ENCODE measurements around the gene KRT35.

The KRT35 gene

DNA sequence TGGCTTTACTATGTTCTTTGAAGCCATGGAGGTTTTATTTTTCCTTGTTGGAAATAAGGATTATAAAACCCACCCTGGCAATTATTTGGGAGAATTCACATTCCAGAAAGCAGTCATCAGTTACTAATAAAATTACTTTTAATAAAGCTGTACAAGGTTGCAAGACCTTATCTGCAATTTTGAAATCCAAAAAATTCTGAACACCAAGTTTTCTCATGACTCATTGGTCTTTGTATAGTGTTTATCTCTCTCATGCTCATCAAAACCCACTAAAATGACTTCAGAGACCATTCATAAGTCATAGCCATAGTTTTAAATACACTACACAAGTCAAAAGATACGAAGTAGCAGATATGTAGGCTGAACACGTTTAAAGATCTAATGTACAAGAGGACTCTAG lies 34.1 kb downstream of the KRT35 start:
- Histone ChIP-seq H3K27me3 (ENCODE audit: control insufficient read depth, insufficient read depth, low read length) (no peaks in the 10 kb centered on the region), H3K4me1 (ENCODE audit: control insufficient read depth, insufficient read depth, low read length) (peaks cover 3% of the 10 kb centered on the region; the same call in 1 of the 2 replicates), H3K4me3 (ENCODE audit: low read depth, low read length) (no peak overlapping the region), H3K36me3 (ENCODE audit: control insufficient read depth, insufficient read depth, low read length) (no peaks in the 10 kb centered on the region), H3K9me3 (ENCODE audit: control insufficient read depth, insufficient read depth, low read length) (no peaks in the 10 kb centered on the region), H3K9ac (ENCODE audit: low read depth, low read length) (no peak overlapping the region), H3K27ac (ENCODE audit: low read depth, low read length) (no peak overlapping the region)

DNA sequence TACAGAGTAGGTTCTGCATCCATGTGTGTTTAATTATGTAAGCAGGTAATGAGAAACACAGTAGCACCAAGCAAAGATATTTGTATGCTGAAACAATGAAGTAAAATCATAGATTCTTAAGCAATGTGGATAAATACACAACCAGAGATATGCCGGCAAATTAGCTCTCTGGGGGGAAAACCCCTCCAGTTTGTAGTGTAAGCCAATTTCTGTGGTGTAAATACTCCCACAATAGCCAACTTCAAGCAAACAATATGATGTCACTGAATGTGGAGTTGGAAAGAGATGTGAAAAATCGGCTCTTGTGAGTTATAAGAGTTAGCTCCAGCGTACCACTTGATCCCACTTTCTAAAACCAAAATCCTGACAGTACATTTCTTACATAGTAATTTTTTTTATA lies 36.3 kb downstream of the KRT35 start:
- Histone ChIP-seq H3K4me3 (ENCODE audit: low read depth, low read length) (no peak overlapping the region), H3K27ac (ENCODE audit: low read depth, low read length) (no peak overlapping the region), H3K9ac (ENCODE audit: low read depth, low read length) (no peak overlapping the region), H3K4me1 (ENCODE audit: control insufficient read depth, insufficient read depth, low read length) (peaks cover 3% of the 10 kb centered on the region; the same call in 1 of the 2 replicates), H3K27me3 (ENCODE audit: control insufficient read depth, insufficient read depth, low read length) (no peaks in the 10 kb centered on the region), H3K9me3 (ENCODE audit: control insufficient read depth, insufficient read depth, low read length) (no peaks in the 10 kb centered on the region), H3K36me3 (ENCODE audit: control insufficient read depth, insufficient read depth, low read length) (no peaks in the 10 kb centered on the region)

DNA sequence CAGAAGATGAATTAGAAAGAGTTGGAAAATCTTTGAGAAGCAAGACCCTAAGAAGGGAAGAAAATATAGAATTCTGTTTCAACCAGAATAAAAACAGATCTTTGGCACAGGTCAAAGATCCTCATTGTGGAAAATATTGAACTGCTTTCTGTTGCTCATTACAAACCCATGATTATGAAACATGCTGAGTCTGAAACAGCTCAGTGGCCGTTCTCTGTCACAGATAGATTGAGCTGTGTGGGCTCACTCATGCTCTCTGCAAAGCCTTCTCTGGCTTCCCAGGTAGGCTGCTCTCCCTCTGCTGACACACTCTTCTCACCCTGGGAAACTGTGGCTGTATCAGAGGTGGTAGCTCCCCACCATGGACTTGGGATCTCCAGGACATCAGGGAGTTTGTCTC lies 36.8 kb downstream of the KRT35 start:
- H3K9ac ChIP-seq (ENCODE audit: low read depth, low read length), result no peak overlapping the region

DNA sequence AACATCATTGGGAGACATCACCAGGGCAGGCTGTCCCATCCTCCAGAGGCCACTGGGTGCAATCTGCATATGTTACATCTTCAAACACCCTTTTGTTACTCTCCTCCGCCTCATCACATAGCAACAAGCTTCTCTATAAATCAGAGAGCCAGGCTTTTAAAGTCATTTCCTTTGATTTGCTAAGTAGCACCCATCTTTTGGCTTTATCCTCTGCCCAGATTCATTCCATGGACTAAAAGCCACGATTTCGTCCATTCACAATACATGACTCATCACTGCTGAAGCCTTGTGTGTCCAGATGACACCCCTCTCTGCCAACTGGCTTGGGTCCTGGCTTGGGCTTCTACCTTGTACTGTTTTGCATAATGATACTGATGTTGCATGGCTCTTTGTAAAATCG lies 38.2 kb downstream of the KRT35 start:
- Histone ChIP-seq H3K27me3 (ENCODE audit: control insufficient read depth, insufficient read depth, low read length) (no peaks in the 10 kb centered on the region), H3K9me3 (ENCODE audit: control insufficient read depth, insufficient read depth, low read length) (no peaks in the 10 kb centered on the region), H3K36me3 (ENCODE audit: control insufficient read depth, insufficient read depth, low read length) (no peaks in the 10 kb centered on the region), H3K27ac (ENCODE audit: low read depth, low read length) (no peak overlapping the region), H3K4me1 (ENCODE audit: control insufficient read depth, insufficient read depth, low read length) (peaks cover 3% of the 10 kb centered on the region; the same call in 1 of the 2 replicates), H3K4me3 (ENCODE audit: low read depth, low read length) (no peak overlapping the region), H3K9ac (ENCODE audit: low read depth, low read length) (no peak overlapping the region)

More for the DNA sequence above, 36.8 kb downstream of the KRT35 start:
- H3K4me1 ChIP-seq (ENCODE audit: control insufficient read depth, insufficient read depth, low read length), result peaks cover 3% of the 10 kb centered on the region; the same call in 1 of the 2 replicates
- no peaks in the 10 kb centered on the region for H3K36me3 ChIP-seq (ENCODE audit: control insufficient read depth, insufficient read depth, low read length)
- H3K4me3 ChIP-seq (ENCODE audit: low read depth, low read length), result no peak overlapping the region
- no peak overlapping the region for H3K27ac ChIP-seq (ENCODE audit: low read depth, low read length)
- H3K27me3 ChIP-seq (ENCODE audit: control insufficient read depth, insufficient read depth, low read length), result no peaks in the 10 kb centered on the region
- no peaks in the 10 kb centered on the region for H3K9me3 ChIP-seq (ENCODE audit: control insufficient read depth, insufficient read depth, low read length)

DNA sequence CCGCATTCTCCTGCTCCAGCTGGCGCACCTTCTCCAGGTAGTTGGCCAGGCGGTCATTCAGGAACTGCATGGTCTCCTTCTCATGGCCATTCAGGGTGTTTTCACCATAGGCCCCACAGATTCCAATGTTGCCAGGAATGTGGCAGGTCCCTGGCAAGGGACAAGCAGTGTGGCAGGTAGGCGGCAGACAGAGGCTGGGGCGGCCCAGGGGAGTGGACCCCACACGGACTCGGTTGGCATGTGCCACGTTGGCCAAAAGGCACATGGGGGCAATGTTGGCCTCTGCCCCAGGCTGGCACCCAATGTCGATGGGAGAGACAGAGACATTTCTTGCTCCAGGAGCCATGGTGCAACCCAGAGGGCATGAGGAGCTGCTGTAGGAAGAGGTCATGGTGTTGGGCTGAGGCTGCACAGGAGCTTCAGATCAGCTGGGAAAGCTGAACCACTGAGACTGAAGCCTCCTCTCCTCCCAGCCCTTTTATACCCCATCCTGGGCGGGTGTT lies 40.4 kb downstream of the KRT35 start, which contains the start of gene KRT38:
KRT38 (minus strand) TSS at position 453 of the 503 bp plus-strand sequence; CDS start at position 391, 62 bp downstream.
- Histone ChIP-seq H3K27me3 (ENCODE audit: control insufficient read depth, insufficient read depth, low read length) (no peaks in the 10 kb centered on the region), H3K36me3 (ENCODE audit: control insufficient read depth, insufficient read depth, low read length) (no peaks in the 10 kb centered on the region), H3K4me3 (ENCODE audit: low read depth, low read length) (no peak within 1 kb of the TSS), H3K9ac (ENCODE audit: low read depth, low read length) (no peak within 1 kb of the TSS), H3K27ac (ENCODE audit: low read depth, low read length) (no peak within 1 kb of the TSS), H3K9me3 (ENCODE audit: control insufficient read depth, insufficient read depth, low read length) (no peaks in the 10 kb centered on the region), H3K4me1 (ENCODE audit: control insufficient read depth, insufficient read depth, low read length) (peaks cover 3% of the 10 kb centered on the region; the same call in 1 of the 2 replicates)

DNA sequence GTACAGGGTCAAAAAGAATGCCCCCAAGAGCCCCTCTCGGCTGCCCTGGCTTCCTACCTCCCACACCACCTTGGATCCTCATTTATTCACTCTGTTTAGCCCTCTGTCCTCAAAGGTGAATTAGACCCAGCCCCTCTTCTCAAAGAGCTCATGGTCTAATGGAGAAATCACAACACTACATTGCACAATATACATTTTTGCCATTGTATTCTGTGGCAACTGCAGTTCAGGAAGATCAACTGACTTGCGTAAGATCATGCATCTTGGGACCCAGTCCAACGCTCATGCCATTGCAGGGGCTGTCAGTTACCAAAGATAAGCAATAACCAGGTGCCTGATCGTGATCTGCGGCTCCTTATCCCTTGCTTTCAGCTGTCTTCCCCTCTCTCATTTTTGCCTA lies 41.6 kb downstream of the KRT35 start:
- no peaks in the 10 kb centered on the region for H3K36me3 ChIP-seq (ENCODE audit: control insufficient read depth, insufficient read depth, low read length)
- no peak overlapping the region for H3K9ac ChIP-seq (ENCODE audit: low read depth, low read length)

DNA sequence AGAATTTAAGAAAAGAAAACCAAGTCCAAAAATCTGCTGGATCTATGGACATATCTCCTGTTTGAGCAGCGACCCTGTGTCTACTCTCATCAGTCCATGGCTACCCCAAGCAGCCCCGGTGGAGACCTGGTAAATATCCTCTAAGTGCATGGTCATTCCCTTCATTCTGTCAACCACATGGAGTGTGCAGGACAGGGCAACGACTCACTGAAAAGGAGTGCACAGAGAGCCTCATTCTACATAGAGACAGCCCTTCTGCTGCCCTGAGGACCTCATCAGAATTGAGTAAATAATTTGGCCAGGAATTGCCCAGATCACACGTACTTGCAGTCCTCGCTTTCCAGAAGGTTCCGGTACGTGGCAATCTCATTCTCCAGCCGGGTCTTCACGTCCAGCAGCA lies 43.2 kb downstream of the KRT35 start:
- Histone ChIP-seq H3K9me3 (ENCODE audit: control insufficient read depth, insufficient read depth, low read length) (no peaks in the 10 kb centered on the region), H3K27ac (ENCODE audit: low read depth, low read length) (no peak overlapping the region), H3K36me3 (ENCODE audit: control insufficient read depth, insufficient read depth, low read length) (no peaks in the 10 kb centered on the region), H3K4me1 (ENCODE audit: control insufficient read depth, insufficient read depth, low read length) (peaks cover 1% of the 10 kb centered on the region; the same call in 1 of the 2 replicates), H3K4me3 (ENCODE audit: low read depth, low read length) (no peak overlapping the region), H3K9ac (ENCODE audit: low read depth, low read length) (no peak overlapping the region), H3K27me3 (ENCODE audit: control insufficient read depth, insufficient read depth, low read length) (no peaks in the 10 kb centered on the region)

More for the DNA sequence above, 41.6 kb downstream of the KRT35 start:
- H3K4me3 ChIP-seq (ENCODE audit: low read depth, low read length), result no peak overlapping the region
- peaks cover 3% of the 10 kb centered on the region; the same call in 1 of the 2 replicates for H3K4me1 ChIP-seq (ENCODE audit: control insufficient read depth, insufficient read depth, low read length)
- no peak overlapping the region for H3K27ac ChIP-seq (ENCODE audit: low read depth, low read length)
- H3K27me3 ChIP-seq (ENCODE audit: control insufficient read depth, insufficient read depth, low read length), result no peaks in the 10 kb centered on the region
- H3K9me3 ChIP-seq (ENCODE audit: control insufficient read depth, insufficient read depth, low read length), result no peaks in the 10 kb centered on the region

DNA sequence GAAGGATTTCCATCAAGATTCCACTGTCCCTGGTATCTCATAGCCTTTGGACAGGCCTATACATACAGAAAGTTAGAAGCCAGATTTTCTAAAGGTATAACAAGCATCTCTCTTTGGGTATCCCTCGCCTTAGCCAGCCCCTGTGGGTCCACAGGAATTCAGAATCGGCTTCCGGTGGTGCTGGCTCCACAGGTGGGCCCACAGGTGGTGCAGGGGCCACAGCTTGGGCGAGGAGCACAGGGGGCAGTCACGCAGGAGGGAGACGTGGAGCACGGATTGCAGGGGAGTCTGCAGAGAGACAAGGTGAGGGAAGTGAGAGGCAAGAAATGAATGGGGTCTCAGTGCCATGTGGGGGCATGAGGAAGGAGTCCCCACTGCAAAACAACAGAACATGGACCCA lies 43.7 kb downstream of the KRT35 start:
- H3K9ac ChIP-seq (ENCODE audit: low read depth, low read length), result no peak overlapping the region
- H3K27ac ChIP-seq (ENCODE audit: low read depth, low read length), result no peak overlapping the region
- H3K27me3 ChIP-seq (ENCODE audit: control insufficient read depth, insufficient read depth, low read length), result no peaks in the 10 kb centered on the region
- no peaks in the 10 kb centered on the region for H3K36me3 ChIP-seq (ENCODE audit: control insufficient read depth, insufficient read depth, low read length)
- no peaks in the 10 kb centered on the region for H3K4me1 ChIP-seq (ENCODE audit: control insufficient read depth, insufficient read depth, low read length)
- no peaks in the 10 kb centered on the region for H3K9me3 ChIP-seq (ENCODE audit: control insufficient read depth, insufficient read depth, low read length)
- no peak overlapping the region for H3K4me3 ChIP-seq (ENCODE audit: low read depth, low read length)

DNA sequence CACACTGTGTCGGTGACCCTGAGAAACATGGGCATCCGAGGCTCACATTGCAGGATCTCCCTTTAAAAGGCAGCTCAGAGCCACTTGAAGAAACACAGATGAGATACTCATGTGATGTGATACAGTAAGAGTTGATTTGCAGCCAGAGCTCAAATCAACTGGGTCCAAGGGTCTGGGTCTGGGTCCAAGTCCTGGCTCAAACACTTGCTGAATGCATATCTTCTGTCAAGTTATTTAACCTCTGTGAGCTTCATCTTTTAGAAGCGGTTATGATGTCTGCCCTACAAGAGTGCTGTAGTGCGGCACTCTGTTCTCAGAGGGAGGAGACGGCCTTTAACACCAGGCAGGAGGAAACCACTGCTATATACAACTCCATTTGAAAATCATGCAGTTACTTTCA lies 46.5 kb downstream of the KRT35 start:
- Histone ChIP-seq H3K27me3 (ENCODE audit: control insufficient read depth, insufficient read depth, low read length) (no peaks in the 10 kb centered on the region), H3K9me3 (ENCODE audit: control insufficient read depth, insufficient read depth, low read length) (no peaks in the 10 kb centered on the region), H3K27ac (ENCODE audit: low read depth, low read length) (no peak overlapping the region), H3K4me1 (ENCODE audit: control insufficient read depth, insufficient read depth, low read length) (no peaks in the 10 kb centered on the region), H3K36me3 (ENCODE audit: control insufficient read depth, insufficient read depth, low read length) (no peaks in the 10 kb centered on the region), H3K9ac (ENCODE audit: low read depth, low read length) (no peak overlapping the region), H3K4me3 (ENCODE audit: low read depth, low read length) (no peak overlapping the region)

DNA sequence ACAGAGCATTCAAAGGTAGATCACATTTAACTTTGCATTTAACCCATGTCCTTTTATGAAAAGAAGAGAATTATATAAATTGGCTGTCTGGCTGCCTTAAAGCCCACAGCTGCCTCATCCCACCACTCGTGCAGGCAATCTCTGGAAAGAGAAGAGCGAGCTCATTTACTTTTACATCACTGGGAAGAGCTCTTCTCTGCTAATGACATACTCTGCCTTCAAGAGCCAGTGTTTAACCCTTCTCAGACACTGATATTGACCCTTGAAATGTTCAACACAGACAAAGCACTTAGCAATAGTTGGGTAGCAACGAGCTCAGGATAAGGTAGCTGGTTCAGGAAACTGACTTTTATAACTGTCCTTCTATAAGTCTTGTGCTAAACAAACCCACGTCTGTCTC lies 46.9 kb downstream of the KRT35 start:
- no peaks in the 10 kb centered on the region for H3K9me3 ChIP-seq (ENCODE audit: control insufficient read depth, insufficient read depth, low read length)
- H3K4me3 ChIP-seq (ENCODE audit: low read depth, low read length), result no peak overlapping the region
- no peak overlapping the region for H3K27ac ChIP-seq (ENCODE audit: low read depth, low read length)
- H3K4me1 ChIP-seq (ENCODE audit: control insufficient read depth, insufficient read depth, low read length), result no peaks in the 10 kb centered on the region
- no peaks in the 10 kb centered on the region for H3K27me3 ChIP-seq (ENCODE audit: control insufficient read depth, insufficient read depth, low read length)
- H3K36me3 ChIP-seq (ENCODE audit: control insufficient read depth, insufficient read depth, low read length), result no peaks in the 10 kb centered on the region
- H3K9ac ChIP-seq (ENCODE audit: low read depth, low read length), result no peak overlapping the region

DNA sequence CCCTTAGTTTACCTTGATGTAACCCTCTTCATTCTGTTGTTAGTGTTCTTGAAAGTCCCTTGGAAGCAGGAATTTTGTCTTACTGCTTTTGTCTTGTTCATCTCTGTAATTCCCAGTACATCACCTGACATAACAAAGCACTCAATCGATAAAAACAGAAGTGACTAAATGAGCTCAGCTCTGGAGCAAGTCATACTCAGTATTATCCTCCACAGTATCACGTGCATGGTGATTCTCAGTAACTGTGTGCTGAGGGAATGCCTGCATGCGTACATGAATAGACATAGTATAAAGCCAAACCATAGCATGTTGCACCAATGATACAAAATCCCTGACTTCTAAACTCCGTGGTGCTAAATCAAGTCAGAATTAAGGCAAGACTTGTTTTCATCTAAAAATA lies 47.4 kb downstream of the KRT35 start:
- Histone ChIP-seq H3K27ac (ENCODE audit: low read depth, low read length) (no peak overlapping the region), H3K36me3 (ENCODE audit: control insufficient read depth, insufficient read depth, low read length) (no peaks in the 10 kb centered on the region), H3K9me3 (ENCODE audit: control insufficient read depth, insufficient read depth, low read length) (no peaks in the 10 kb centered on the region), H3K9ac (ENCODE audit: low read depth, low read length) (no peak overlapping the region), H3K4me3 (ENCODE audit: low read depth, low read length) (no peak overlapping the region), H3K4me1 (ENCODE audit: control insufficient read depth, insufficient read depth, low read length) (peaks cover 3% of the 10 kb centered on the region; the same call in 1 of the 2 replicates), H3K27me3 (ENCODE audit: control insufficient read depth, insufficient read depth, low read length) (no peaks in the 10 kb centered on the region)
